HG03060 (cell line): ENCODE results near the gene UNC79.

Source experiments
- ATAC-seq: cut with Tn5 transposase; IDR thresholded peaks from one replicate; pipeline ENCODE4 v1.9.1; 2021; ENCODE audit warnings: low read depth, moderate number of reproducible peaks; ENCODE audit not compliant: unreplicated experiment

Gene UNC79

DNA sequence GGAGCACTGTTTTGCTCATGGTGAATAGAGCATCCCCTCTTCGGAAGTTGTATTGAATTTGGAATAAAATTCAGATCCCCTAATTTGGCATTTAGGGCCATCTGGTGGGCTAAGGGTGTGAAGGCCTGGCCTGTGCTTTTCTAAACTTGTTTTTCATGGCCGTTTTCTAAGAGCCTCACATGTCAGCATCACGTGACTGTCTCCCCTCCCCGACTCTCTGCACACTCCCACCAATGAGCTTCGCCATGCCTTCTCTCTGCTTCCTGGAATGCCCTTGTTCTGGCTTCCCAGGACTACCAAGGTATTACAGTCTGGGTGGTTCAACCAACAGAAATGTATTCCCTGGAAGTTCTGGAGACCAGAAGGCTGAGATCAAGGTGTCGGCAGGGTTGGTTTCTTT is 272.2 kb downstream of the UNC79 start:
- ATAC-seq = no peak

DNA sequence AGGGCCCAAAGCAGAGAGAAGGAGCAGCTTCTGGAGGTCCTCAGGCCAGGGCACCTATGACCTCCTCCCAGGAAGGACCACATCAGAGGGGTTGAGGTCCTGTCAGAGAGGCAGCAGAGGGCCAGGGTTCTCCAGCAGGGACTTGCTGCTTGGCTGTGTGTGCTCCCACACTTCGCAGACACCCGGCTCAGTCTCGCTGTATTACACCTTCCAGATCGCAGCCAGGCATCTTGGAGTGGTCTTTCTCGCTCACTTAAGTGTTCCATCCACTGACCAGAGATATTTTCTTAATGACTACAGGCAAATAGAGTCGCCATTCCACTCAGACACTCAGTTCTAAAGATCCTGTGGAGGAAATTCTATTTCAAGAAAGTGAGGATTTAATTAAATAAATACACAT is 273.2 kb downstream of the UNC79 start:
- ATAC-seq = no peak

DNA sequence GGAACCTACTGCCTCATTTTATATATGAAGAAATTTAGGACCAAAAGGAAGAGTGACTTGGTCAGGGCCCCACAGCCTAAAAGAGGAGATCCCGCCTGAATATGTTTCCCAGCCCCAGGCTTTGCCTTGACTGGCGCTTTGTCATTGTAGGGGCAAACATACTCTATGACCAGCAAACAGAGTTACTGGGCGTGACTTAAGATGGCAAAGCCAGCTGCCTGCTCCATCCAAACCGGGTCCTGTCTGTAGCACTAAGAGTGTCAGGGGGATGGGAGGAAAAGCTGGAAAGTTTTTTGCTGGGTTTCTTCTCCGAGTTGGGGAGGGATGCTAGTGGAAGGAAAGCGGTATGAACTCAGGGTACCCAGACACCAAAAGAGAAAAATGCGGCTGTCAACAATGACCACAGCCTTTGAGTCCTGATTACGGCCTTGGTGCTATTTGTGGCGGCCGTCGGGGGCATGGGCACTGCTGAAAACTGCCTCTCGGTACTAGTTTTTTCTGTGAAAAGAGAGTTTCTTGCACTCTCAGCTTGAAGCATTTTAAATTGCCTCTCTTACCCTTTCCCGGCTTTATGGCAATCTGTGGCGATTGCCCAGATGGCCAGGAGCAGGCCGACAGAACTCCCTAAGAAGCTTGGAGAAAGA is 274.9 kb downstream of the UNC79 start:
- ATAC-seq = no peak

DNA sequence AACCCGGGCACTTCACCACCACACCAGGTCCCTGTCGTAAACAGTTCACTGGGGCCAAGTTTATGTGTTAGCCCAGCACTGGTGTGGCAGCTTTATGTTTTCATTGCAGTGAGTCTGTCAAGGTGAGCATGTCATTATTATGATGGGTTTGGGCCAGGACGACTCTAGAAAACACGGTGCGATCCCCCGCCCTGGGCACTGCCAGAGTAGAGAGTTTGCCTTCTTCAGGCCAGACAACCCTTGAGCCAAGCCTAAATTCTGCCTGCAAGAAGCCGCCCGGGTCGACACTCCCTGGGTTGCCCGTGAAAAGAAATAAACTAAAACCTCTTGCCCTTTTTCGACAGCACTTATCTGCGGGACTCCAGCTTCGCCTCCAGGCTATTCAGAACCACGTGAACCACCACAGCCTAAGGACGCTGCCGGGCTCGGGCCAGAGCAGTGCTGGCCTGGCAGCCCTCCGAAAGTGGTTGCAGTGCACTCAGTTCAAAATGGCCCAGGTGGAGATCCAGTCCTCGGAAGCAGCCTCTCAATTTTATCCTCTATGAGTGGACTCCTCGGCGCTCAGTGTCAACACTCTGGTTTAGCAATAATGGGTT is 275.7 kb downstream of the UNC79 start:
- ATAC-seq = no peak

DNA sequence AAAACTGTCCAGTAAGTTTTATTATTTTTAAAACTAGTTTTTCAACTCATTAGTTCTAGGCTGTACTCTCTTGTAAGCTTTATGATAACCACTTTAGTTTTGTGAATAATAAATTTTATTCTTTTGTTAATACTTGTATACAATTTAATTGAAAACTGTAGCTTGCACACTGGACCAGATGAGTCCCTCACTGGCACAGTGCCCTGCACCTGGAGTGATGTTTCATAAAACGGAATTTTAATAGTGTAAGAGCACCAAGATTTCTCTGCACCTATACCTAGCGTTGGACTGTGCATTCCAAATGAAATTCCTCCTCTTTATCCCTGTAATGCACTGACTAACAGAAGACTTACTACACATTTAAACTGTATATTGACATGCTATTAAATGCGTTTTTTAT is 276.7 kb downstream of the UNC79 start:
- no peak for ATAC-seq

DNA sequence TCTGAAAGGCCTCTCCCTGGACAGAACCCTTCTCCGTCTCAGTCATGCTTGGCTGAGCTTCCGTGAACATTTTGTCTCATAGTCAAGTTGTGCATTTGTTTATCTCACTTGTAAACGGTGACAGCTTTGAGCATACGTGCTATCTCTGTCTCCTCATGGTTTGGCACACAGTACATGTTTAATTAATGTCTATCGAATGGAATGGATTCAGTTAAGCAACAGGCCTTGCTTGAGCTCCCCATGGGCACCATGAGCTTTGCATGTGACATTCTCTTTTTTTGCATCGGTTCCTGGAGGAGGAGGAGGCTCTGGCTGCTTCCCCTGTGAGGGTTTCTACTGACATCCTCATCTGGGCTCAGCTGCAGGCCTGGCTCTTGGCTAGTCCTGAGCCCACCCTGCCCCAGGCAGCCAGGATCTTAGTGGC is 277.6 kb downstream of the UNC79 start:
- ATAC-seq = no peak

DNA sequence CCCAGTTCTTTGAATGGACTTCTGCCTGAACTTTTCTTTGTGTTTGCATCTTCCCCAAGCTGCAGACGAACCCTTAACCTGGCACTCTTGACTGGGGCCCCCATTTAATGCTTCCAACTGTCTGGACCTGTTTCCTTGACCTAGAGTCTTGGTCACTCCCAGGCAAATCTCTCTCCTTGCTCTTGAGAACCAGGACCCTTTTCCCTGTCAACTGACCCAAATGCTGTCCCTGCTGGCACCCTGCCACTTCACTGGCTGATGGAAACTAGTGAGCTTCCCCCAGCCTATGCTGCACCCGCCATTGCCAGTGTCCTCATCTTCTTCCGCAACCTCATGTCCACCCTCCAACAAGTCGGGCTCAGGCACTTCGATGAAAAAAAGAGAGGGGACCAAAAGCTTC is 278.1 kb downstream of the UNC79 start:
- no peak for ATAC-seq

DNA sequence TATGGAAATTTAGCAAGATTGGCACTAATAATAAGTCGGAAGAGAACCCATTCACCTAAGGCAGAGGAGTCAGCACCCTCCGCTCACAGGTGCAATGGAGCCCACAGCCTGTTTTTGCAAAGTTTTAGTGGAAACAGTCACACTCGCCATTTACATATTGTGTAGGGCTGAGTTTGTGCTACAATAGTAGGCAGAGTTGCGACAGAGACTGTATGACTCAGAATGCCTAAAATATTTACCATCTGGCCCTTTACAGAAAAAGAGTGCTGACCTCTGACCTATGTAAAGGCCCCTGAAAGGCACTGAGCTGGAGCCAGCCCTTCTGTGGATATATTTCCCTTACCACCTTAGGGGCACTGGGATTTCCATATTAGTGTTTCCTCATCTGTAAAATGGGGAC is 278.5 kb downstream of the UNC79 start:
- no peak for ATAC-seq

DNA sequence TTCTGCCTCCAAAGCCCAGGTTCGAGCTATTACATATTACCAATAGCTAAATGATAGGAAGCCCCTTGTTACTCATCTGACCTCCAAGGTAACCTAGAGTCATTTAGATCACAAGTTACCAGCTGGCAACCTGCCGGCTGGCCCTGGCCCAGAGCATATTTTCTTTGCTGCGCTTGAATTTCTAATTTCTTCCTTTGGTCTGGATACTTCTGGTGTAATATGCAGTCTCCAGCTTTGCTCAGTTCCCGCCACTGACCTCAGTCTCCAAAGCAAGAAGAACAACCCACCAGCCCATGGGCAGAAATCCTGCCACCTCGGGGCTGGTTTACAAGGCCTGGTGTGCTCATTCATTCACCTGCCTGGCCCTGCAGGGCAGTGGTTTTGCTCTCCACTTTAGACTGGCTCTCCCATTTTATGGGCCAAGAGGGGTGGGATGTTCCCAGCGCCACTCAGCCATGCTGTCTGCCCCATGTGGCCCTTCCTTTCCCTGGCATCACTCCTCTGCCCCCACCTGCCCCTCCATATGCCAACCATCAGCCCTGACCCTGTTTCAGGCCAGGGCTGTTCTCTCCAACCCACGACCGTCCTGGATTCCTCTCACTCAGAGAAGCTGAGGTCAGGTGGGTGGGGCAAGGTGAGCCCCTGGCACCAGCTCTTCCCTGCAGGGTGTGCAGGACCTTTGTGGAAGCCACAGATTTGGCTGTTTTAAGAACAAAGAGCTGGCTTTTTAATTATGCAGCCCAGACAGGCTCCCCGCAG is 281.5 kb downstream of the UNC79 start:
- ATAC-seq = no peak

DNA sequence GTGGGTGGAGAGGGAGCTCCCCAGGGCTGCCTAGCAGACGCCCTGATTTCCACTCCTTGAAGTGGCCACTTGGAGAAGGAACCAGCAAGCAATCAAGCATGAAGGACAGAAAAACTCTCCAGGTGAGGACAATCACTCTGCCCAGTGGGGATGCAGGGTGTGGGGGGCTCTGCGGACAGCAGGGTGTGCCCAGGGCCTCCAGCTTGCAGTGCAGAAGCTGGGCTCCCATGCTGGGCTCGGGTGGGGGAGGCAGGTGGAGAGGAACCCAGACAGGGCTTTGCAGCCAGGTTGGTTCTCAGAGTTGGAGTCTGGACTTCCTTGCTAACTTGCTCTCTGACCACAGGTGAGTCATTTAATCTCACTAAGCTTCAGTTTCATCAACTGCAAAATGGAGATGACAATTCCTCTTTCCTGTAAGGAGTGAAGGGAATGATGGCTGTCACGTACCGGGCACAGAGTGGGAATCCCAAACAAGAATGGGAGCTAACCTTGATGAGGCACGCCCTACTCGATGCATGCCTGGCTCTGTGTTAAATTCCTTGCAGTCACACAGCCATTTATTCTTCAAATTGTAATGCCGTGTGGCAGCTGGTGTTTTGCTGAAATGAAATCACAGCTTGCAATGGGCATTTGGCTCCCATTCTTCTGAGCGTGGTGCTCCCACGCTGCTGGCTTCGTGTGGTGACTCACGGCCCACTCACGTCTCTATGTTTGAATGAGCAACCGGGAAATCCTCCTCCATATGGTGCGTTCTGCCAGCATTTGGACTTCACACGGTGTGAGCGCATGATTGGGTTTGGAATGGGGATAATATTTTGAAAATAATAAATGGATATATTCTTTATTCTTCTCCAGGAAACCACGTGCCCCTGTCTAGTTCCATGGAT is 282.3 kb downstream of the UNC79 start:
- no peak for ATAC-seq

DNA sequence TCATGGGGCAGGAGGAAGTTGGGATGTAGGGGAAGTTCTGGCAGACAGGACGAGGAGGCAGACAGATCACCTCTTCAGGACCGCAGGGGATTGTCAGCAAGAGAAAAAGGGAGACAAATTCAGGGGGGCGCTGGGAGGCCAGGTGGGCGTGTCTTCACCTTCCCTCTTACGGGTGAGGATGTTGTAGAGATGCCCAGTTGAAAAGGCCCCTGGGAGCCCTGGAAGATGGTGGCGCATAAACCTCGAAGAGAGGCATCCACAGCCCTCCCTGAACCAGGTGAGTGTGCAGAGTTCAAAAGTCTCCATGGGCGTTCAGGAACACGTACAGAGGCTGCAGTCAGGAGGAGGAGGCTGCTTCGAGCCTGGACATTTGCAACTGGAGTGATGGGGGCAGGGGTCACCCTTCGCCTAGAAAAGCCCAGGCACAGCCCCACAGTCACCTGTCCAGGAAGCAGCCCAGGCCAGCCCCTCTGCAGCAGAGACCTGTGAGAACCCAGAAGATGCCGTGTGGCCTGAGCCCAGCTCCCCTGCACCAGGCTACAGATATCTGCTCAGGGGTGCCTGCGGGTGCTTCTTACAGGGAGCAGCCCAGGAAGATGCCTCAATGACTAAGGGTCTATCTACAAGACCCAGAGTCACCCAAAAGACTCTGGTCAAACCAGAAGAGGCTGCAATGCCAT is 283.1 kb downstream of the UNC79 start:
- ATAC-seq = no peak

DNA sequence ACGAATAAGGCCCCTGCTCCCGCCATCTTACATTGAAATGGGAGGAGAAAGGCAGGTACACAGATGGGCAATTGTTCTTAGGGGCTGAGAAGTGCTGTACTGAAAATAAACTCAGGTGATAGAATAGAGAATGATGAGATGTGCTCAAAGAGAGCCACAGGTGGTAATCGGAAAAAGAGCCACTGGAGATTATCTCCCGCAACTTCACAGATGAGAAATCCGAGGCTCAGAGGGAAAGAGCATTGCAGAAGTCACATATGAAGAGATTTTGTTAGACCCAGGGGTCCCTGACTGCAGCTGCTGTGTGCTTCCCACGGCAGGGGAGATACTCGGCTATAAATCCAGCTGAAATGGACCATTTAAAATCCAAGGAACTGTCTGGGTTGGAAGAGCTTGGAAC is 283.9 kb downstream of the UNC79 start:
- no peak for ATAC-seq

DNA sequence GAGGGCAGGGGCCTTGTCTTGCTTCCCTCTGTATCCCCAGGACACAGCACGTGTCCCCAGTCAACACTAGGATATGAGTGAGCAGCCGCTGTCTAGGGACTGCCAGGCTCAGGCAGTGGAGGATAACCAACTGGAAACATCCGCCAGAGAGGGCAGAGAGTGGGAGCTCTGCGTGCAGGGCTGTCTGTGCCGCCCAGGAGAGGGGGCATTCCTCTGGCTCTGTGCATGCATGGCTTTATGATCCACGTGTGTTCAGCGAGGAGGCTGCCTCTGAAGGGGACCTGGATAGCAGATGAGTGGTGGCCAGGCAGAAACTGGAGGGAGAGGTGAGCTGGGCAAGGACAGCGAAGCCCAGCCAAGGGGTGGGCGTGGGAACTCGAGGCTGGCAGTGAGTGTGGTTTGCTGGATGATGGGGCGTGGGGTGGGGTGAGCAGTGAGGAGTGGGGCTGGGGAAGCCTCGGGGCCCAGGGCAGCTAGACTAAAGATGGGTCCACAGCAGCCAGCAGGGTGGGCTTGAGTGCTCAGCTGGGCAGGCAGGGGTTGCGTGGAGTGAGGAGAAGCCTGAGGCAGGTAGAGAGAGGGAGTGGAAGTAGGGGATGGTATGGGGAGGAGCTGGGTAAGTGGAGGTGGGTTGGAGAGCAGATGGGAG is 284.7 kb downstream of the UNC79 start:
- no peak for ATAC-seq

DNA sequence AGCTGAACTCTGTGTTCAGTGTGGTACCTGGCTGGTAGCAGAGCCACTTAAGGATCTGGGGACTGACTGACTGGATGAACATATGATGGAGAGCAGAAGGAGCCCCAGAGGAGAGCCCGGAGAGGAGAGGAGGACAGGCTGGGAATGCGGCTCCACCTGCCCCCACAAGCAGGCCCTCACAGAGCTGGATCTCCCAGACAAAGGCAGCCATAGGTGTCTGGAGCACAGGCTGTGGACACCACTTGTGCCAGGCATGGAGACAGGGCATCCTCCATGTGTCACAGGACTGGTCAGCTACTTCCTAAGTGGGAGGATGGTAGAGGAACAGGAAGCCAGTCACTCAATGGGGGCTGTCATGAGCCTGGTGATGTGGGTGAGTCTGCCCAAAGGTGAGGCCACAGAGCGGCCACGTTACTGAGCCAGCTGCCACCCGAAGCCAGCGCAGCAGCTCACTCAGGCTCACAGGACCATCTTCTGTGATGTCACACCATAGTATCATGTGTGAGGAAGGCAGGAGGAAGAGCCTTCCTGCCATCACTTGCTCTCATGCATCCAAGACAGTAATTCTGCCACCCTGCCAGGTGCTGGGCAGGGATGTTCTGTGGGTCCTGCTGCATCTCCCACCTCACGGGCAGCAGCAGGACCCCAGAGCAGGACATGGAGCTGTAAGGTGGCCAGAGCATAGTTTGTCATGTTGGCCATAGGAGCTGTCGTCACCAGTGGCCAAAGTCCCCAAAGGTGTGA is 285.4 kb downstream of the UNC79 start:
- no peak for ATAC-seq

DNA sequence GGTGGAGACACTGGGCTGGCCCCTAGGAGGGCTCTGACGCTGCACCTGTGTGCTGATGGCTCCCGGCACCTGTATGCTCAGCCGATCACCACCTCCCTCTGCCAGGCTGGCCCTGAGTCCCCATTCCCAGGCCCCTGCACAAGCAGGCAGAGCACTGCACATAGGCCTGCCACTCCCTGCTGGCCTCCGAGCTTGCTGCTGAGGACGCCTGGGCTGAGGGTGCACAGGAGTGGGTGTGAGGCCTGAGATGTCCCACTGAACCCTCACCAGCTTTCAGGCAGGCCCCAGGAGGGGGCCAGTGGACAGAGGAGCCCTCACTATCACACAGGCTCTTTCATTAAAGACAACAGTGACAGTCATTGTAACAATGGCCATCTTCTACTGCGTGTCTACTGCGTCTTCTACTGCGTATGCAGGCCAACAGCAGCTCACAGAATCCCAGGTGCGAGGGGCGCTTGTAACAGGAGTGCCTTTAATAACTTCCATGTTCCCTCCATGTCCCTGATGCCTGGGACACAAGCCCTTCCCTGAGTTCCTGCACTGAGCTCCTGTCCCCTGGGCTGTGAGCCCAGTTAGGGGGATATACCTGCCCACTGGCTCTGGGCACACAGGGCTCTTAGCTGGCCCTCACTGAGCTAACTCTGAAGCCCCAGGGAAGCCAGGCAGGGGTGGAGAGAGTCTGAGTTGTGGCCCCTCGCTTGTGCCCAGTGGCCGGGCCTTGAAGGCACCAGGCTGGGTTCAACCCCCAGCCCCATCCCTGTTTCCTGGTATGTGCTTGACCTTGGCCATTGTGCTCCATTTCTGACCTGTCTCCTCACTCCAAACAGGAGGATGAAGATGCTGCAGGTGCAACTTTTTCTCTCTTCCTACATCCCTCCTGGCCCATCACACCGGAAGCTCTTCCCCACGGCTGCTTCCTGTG is 286.3 kb downstream of the UNC79 start:
- no peak for ATAC-seq

DNA sequence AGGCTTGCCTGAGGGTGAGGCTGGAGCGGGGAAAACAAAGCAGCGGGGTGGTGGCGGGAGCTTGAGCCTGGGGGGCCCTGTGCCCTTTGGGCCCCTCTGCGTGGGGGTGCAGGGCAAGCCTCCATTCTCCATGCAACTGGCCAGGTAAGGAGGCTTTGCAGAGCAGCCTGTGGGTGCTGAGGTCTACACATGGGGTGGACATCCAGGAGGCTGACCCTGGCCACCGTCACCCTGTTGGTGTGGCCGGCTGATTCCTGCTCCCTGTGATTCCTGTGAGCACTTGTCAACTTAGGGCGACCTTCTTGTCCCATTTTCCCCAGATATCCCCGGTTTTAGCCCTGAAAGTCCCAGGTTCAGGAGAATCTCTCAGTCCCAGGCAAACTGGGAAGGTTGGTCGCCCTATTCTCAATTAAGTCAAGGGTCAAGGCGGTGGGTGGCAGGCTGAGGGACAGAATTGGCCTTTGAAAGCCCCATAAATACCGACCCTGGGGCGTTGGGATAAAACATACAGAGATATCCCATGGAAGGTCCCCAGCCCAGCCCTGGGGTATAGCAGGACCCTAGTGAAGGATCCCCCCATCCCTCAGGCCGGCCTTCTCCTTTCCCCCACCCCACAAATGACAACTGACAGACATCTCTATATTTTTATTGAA is 287.1 kb downstream of the UNC79 start:
- no peak for ATAC-seq

DNA sequence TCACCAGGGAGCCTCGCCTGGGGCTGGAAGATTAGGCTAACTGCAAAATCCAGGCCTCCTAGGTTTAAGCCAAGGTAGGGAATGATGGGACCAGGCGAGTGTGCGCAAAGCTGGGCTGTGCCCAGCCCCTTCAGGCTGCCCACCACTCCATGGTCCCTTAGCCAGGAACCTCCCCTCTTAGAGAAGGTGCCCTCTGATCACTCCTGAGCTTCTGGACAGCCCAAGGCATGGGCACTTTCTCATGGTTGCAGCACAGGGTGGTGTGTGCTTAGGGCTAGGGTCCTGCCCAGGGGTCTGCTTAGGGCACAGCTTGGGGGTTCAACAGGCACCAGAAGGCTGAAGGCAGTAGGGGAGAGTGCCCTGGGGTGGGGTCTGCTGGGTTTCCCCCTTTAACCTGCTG is 288.5 kb downstream of the UNC79 start:
- ATAC-seq = no peak
